ENCODE measurements around the gene FBF1.

DNA sequence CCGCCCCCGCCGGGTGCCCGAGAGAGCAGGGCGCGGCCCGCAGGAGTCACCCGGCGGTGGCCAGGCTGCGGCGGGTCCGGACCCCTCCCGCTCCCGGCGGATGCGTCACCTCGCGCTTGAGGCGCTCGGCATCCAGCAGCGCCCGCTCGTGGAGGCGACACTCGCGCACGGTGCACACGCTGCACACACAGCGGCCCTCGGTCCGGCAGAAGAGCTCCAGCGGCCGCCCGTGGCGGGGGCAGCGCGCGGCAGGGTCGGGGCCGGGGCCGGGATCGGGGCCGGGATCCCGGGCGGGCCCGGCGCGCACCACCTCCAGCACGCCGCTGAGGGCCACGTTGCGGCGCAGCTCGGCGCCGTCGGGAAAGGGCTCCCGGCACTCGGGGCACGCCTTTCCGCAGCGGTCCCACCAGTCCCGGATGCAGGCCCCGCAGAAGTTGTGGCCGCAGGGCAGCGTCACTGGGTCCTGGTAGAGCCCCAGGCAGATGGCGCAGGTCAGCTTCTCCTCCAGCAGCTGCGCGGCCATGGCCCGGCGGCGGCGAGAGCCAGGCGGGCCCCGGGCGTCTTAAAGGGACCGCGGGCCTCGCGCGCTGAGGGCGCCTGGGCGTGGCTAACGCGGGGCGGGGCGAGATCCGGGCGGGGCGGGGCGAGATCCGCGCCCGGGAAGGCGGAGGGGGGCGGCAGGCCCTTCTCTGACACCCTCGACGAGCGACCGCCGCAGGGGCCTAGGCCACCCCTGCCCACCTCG lies 44.3 kb downstream of the FBF1 start, which contains the start of gene TRIM65:
- TF ChIP-seq POLR2A (IDR thresholded peaks at IDR 0.05) (peak in 1 of 2 donors; percentile 85), POLR2AphosphoS5 (IDR thresholded peaks at IDR 0.05; ENCODE audit: insufficient read depth in 1 of 2, low read depth in 1 of 2) (peak in 1 of 2 donors; percentile 85)
- TF ChIP-seq, protein P1, sequence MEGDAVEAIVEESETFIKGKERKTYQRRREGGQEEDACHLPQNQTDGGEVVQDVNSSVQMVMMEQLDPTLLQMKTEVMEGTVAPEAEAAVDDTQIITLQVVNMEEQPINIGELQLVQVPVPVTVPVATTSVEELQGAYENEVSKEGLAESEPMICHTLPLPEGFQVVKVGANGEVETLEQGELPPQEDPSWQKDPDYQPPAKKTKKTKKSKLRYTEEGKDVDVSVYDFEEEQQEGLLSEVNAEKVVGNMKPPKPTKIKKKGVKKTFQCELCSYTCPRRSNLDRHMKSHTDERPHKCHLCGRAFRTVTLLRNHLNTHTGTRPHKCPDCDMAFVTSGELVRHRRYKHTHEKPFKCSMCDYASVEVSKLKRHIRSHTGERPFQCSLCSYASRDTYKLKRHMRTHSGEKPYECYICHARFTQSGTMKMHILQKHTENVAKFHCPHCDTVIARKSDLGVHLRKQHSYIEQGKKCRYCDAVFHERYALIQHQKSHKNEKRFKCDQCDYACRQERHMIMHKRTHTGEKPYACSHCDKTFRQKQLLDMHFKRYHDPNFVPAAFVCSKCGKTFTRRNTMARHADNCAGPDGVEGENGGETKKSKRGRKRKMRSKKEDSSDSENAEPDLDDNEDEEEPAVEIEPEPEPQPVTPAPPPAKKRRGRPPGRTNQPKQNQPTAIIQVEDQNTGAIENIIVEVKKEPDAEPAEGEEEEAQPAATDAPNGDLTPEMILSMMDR (IDR thresholded peaks at IDR 0.05): no peak

All from vagina (tissue), 2 donors.